K562 (cell line): Measurements from ENCODE around the gene AGPAT2. TPM values are rescaled to one million over a fixed set of nuclear protein-coding genes. Genes with fewer than 3 reads are reported as not detected.
A peak's percentile ranks its signal among the peaks of the same experiment; 100 is the strongest.

Experiments used
- CBX3 ChIP-seq, 2 experiments: IDR thresholded peaks; 1 replicate in 1 of 2; 2 replicates in 1 of 2; pipeline ENCODE4 v1.6.1; 2012; ENCODE audit warnings: inconsistent platforms in 2 of 2, low read length in 2 of 2, borderline replicate concordance in 1 of 2, control low read depth in 1 of 2
- MEIS2 ChIP-seq: fragments of 450-650 bp; IDR thresholded peaks from 2 replicates; pipeline ENCODE4 v1.6.1; 2014; ENCODE audit warnings: mild to moderate bottlenecking; ENCODE audit not compliant: partially characterized antibody
- MYNN ChIP-seq, 2 experiments: sonication (generic); formaldehyde crosslinking in 1 of 2; IDR thresholded peaks; 2 replicates each; pipeline versions ENCODE4 v1.5.0 to v1.6.1; 2016 to 2020; ENCODE audit warnings: antibody characterized with exemption in 1 of 2, missing genetic modification reagents in 1 of 2
- POLR2AphosphoS2 ChIP-seq: IDR thresholded peaks from 2 replicates; pipeline ENCODE4 v1.6.1; 2012; ENCODE audit warnings: low read length, improper control_type of control experiment
- RBM22 ChIP-seq: fragments of 200-400 bp; formaldehyde crosslinking; IDR thresholded peaks from 2 replicates; pipeline ENCODE4 v1.6.1; 2018; ENCODE audit warnings: low read length, low read depth; ENCODE audit not compliant: poor library complexity, severe bottlenecking
- ZNF24 ChIP-seq: fragments of 450-650 bp; IDR thresholded peaks from 2 replicates; pipeline ENCODE4 v1.6.1; 2016
- polyA plus RNA-seq, 8 experiments: library from polyadenylated mRNA; depleted of rRNA in 4 of 8; stranded (reverse) in 5 of 8; unstranded in 3 of 8; fragments of >200 nt; fragmentation: Nextera tagmentation in 2 of 8; fragmentation: Illumina TruSeq in 1 of 8; extraction: Ambion mirVana in 2 of 8; extraction: Trizol in 1 of 8; gene quantifications; 2 replicates each; pipeline versions ENCODE4 v1.2.1 to v1.2.3, GENCODE V29; 2011 to 2014; ENCODE audit warnings: inconsistent platforms in 1 of 8, missing spikeins in 1 of 8
- total RNA-seq, 7 experiments: library from RNA; depleted of rRNA in 6 of 7; stranded (reverse); fragments of >200 nt in 6 of 7; fragmentation: Illumina TruSeq in 2 of 7; extraction: Trizol in 2 of 7; gene quantifications; 2 replicates each; pipeline versions ENCODE4 v1.2.1 to v1.2.3, GENCODE V29; 2011 to 2021; ENCODE audit warnings: low replicate concordance in 1 of 7
- TF ChIP-seq, protein P1 (sequence below): sonication (generic); formaldehyde crosslinking; IDR thresholded peaks from 2 replicates; pipeline ENCODE4 v1.5.0; 2020; ENCODE audit warnings: missing genetic modification reagents

Gene AGPAT2
- total and polyA plus RNA-seq, 9 of the 15 experiments (the other 6 are each of a cell fraction or from before 2014, with no cell fraction given): 0.13 to 54.5 (median 23.9) TPM

DNA sequence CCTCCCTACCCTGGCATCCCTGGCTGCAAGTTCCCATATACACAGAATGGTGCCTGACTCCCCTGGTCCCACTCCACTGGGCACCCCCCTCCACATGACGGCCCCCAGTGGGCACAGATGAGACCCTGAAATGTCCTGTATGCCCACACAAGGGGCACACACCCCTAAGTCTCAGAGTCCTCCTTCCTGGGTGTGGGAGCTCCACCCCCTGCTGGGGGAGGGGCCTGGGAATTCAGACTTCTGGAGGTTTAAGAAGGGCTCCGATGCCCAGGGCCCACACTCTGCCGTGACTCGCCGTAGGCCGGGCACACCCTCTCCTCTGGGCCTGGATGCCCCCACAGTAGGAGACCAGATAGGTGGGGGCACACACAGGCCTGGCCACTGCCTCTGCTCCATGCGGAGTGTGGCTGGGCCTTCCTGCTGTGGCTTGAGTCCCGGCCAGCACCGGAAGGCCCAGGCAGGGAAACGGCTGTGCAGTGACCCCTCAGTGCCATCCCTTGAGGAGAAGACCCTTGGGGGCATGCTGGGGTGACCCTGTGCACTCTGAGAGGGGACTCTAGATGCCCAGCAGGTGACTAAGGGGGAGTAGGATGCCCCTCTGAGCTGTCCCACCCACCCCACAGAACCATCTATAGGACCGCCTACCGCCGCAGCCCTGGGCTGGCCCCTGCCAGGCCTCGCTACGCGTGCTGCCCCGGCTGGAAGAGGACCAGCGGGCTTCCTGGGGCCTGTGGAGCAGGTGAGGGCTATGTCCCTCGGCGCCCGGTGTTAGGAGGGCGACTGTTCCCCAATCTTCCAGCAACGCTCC is 18.1 kb downstream of the AGPAT2 start (continued):
- TF ChIP-seq RBM22 (peak; percentile 35), MYNN (IDR thresholded peaks at IDR 0.05) (peak; percentile 34; the same call in 1 of the 2 replicates), MYNN (CRISPR knock-in tag; IDR thresholded peaks at IDR 0.05) (no peak), ZNF24 (no peak), MEIS2 (no peak), POLR2AphosphoS2 (0 out of 2 replicates have a peak, but pooled peaks have one; percentile 30), CBX3 (IDR thresholded peaks at IDR 0.05; ENCODE audit: borderline replicate concordance in 1 of 2, low read length in 2 of 2) (no peak)
- TF ChIP-seq, protein P1, sequence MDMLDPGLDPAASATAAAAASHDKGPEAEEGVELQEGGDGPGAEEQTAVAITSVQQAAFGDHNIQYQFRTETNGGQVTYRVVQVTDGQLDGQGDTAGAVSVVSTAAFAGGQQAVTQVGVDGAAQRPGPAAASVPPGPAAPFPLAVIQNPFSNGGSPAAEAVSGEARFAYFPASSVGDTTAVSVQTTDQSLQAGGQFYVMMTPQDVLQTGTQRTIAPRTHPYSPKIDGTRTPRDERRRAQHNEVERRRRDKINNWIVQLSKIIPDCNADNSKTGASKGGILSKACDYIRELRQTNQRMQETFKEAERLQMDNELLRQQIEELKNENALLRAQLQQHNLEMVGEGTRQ (CRISPR knock-in tag): no peak
